Measurements from ENCODE around the gene VPS4B.

DNA sequence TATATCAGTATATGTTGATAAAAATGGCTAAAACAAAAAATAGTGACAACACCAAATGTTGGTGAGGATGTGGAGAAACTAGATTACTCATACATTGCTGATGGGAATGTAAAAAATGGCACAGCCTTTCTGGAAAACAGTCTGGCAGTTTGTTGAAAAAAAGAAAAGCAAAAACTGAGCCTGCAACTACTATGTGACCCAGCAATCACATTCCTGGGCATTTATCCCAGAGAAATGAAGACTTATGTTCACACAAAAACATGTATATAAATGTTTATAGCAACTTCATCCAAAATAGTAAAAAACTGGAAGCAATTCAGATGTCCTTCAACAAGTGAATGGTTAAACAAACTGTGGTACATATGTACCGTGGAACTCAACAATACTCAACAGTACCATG is 47.7 kb downstream of the VPS4B start:
- no peak for TF ChIP-seq ZNF223 (tag by site-specific recombination; IDR thresholded peaks at IDR 0.05)
- TF ChIP-seq, protein P1, sequence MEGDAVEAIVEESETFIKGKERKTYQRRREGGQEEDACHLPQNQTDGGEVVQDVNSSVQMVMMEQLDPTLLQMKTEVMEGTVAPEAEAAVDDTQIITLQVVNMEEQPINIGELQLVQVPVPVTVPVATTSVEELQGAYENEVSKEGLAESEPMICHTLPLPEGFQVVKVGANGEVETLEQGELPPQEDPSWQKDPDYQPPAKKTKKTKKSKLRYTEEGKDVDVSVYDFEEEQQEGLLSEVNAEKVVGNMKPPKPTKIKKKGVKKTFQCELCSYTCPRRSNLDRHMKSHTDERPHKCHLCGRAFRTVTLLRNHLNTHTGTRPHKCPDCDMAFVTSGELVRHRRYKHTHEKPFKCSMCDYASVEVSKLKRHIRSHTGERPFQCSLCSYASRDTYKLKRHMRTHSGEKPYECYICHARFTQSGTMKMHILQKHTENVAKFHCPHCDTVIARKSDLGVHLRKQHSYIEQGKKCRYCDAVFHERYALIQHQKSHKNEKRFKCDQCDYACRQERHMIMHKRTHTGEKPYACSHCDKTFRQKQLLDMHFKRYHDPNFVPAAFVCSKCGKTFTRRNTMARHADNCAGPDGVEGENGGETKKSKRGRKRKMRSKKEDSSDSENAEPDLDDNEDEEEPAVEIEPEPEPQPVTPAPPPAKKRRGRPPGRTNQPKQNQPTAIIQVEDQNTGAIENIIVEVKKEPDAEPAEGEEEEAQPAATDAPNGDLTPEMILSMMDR (tag by site-specific recombination; IDR thresholded peaks at IDR 0.05) = no peak
- TF ChIP-seq SETDB1 (IDR thresholded peaks at IDR 0.05; ENCODE audit: insufficient read length, low read length) = no peak
- no peak for TF ChIP-seq MYNN (tag by site-specific recombination; IDR thresholded peaks at IDR 0.05; ENCODE audit: borderline replicate concordance)
- TF ChIP-seq SCRT2 (tag by site-specific recombination; IDR thresholded peaks at IDR 0.05) = no peak
- no peak for TF ChIP-seq ZNF169 (tag by site-specific recombination; IDR thresholded peaks at IDR 0.05)
- TF ChIP-seq RBAK (tag by site-specific recombination; IDR thresholded peaks at IDR 0.05) = no peak
- no peak for TF ChIP-seq ZNF777 (tag by site-specific recombination; IDR thresholded peaks at IDR 0.05; ENCODE audit: borderline replicate concordance)
- no peak for TF ChIP-seq YY1 (tag by site-specific recombination; IDR thresholded peaks at IDR 0.05)
- no peak for TF ChIP-seq GFI1B (tag by site-specific recombination; IDR thresholded peaks at IDR 0.05)
- no peak for TF ChIP-seq MZF1 (tag by site-specific recombination; IDR thresholded peaks at IDR 0.05; ENCODE audit: borderline replicate concordance)
- no peak for TF ChIP-seq ZXDB (tag by site-specific recombination; IDR thresholded peaks at IDR 0.05)

Measured in HEK293 (cell line).